Body of pancreas (tissue), 4 donors: ENCODE results near the gene LTBP4.

Experiments
- CTCF ChIP-seq, 7 experiments: fragments of 450-650 bp in 4 of 7; fragments of 200-600 bp in 3 of 7; sonication (generic) in 3 of 7; IDR thresholded peaks; one replicate each; pipeline ENCODE4 v1.5.1; 2016 to 2019; ENCODE audit warnings: antibody characterized with exemption in 7 of 7
- POLR2A ChIP-seq, 3 donors: fragments of 450-650 bp; IDR thresholded peaks; one replicate each; pipeline ENCODE4 v1.6.1; 2016; ENCODE audit warnings: antibody characterized with exemption in 3 of 3, mild to moderate bottlenecking in 2 of 3

- TF ChIP-seq POLR2A (IDR thresholded peaks at IDR 0.05) (no peak), CTCF (IDR thresholded peaks at IDR 0.05) (no peak)
Measured at GRCh38 chr19:40582467-40582866, 18.7 kb upstream of the LTBP4 start.
